Measurements from ENCODE around the gene C6orf52.

DNA sequence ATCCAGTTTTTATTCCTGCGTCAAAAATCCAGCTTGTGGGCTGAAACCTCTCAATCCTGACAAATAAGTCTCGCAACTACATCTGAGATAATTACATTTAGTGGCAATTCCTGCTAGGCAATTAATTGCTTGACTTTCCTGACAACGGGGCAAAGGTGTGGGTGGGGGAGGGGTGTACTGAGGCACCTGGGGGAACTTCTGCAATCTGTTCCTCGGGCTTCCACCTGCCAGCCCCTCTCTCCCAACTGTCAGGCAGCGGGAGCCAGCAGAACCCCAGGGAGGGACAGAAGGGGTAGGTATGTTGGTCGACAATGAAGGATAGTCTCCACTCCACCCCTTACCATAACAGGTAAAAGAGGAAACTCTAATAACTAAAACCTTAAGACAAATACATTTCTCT lies 6.8 kb downstream of the C6orf52 start:
- TF ChIP-seq, protein P1, sequence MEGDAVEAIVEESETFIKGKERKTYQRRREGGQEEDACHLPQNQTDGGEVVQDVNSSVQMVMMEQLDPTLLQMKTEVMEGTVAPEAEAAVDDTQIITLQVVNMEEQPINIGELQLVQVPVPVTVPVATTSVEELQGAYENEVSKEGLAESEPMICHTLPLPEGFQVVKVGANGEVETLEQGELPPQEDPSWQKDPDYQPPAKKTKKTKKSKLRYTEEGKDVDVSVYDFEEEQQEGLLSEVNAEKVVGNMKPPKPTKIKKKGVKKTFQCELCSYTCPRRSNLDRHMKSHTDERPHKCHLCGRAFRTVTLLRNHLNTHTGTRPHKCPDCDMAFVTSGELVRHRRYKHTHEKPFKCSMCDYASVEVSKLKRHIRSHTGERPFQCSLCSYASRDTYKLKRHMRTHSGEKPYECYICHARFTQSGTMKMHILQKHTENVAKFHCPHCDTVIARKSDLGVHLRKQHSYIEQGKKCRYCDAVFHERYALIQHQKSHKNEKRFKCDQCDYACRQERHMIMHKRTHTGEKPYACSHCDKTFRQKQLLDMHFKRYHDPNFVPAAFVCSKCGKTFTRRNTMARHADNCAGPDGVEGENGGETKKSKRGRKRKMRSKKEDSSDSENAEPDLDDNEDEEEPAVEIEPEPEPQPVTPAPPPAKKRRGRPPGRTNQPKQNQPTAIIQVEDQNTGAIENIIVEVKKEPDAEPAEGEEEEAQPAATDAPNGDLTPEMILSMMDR (IDR thresholded peaks at IDR 0.05; ENCODE audit: low read depth, low read length), result no peak
- no peak for TF ChIP-seq EZH2phosphoT487 (IDR thresholded peaks at IDR 0.05; ENCODE audit: low read depth)

Data from OCI-LY3 (cell line).